ENCODE measurements around the gene ZNF799.

GRCh38 chr19:12400633-12401502, at the start of gene ZNF799:
- no peak for TF ChIP-seq SUZ12 (IDR thresholded peaks at IDR 0.05; ENCODE audit: extremely low read depth, insufficient read depth, insufficient read length)
- no peak for TF ChIP-seq YY1 (IDR thresholded peaks at IDR 0.05; ENCODE audit: insufficient read depth, insufficient read length)
- no peak for TF ChIP-seq ZNF274 (IDR thresholded peaks at IDR 0.05; ENCODE audit: low read depth, low read length)

All from NT2/D1 (cell line).